SK-N-MC (cell line): ENCODE results near the gene AARS2.

Experiments used
- DNase-seq: peaks from one replicate; pipeline ENCODE4 v3.0.0-alpha.2; 2011; ENCODE audit warnings: low read depth, low spot score
- H3K27ac ChIP-seq: fragments of 200-600 bp; sonication (generic); 2 replicates; pipeline ENCODE4 v1.5.1; 2016; ENCODE audit warnings: mixed run types
- H3K36me3 ChIP-seq: fragments of 200-600 bp; sonication (generic); 2 replicates; pipeline ENCODE4 v1.6.1; 2017; ENCODE audit warnings: antibody characterized with exemption, low read length, mixed read lengths; ENCODE audit not compliant: insufficient read depth
- H3K4me3 ChIP-seq: fragments of 200-600 bp; sonication (generic); 2 replicates; pipeline ENCODE4 v1.5.1; 2016
- H3K9ac ChIP-seq: fragments of 200-600 bp; sonication (generic); 2 replicates; pipeline ENCODE4 v1.8.0; 2017; ENCODE audit warnings: mixed run types, mixed read lengths; ENCODE audit not compliant: insufficient read length
- H3K9me3 ChIP-seq: fragments of 200-600 bp; sonication (generic); 2 replicates; pipeline ENCODE4 v1.6.1; 2017; ENCODE audit warnings: low read depth, mild to moderate bottlenecking, antibody characterized with exemption, low read length, moderate library complexity, mixed read lengths
- EZH2 ChIP-seq: fragments of 200-600 bp; sonication (generic); IDR thresholded peaks from one replicate; pipeline ENCODE4 v1.6.1; 2017; ENCODE audit warnings: antibody characterized with exemption
- FOXP2 ChIP-seq: optimal IDR thresholded peaks from 2 replicates; pipeline ENCODE3; 2011; ENCODE audit warnings: mild to moderate bottlenecking, moderate library complexity; ENCODE audit not compliant: insufficient read depth; ENCODE audit errors: extremely low read length, control extremely low read depth
- POLR2AphosphoS5 ChIP-seq: IDR thresholded peaks from 2 replicates; pipeline ENCODE4 v1.6.1; 2012; ENCODE audit warnings: mild to moderate bottlenecking, low read depth, low read length, borderline replicate concordance

Gene AARS2

GRCh38 chr6:44278774-44279697, 34.1 kb downstream of the AARS2 start:
- no peak for DNase-seq
- Histone ChIP-seq H3K27ac (no peak overlapping the region), H3K9me3 (no peaks in the 10 kb centered on the region), H3K36me3 (no peaks in the 10 kb centered on the region), H3K9ac (no peak overlapping the region), H3K4me3 (no peak overlapping the region)
- no peak for TF ChIP-seq FOXP2
- no peak for TF ChIP-seq EZH2
- TF ChIP-seq POLR2AphosphoS5: no peak

GRCh38 chr6:44278315-44278714, 34.8 kb downstream of the AARS2 start:
- H3K9me3 ChIP-seq: no peaks in the 10 kb centered on the region
- no peak overlapping the region for H3K27ac ChIP-seq
- H3K9ac ChIP-seq: no peak overlapping the region
- no peak for DNase-seq
- H3K36me3 ChIP-seq: no peaks in the 10 kb centered on the region
- no peak overlapping the region for H3K4me3 ChIP-seq
- no peak for TF ChIP-seq POLR2AphosphoS5

- DNase-seq: no peak
- no peaks in the 10 kb centered on the region for H3K36me3 ChIP-seq
- H3K9ac ChIP-seq: no peak overlapping the region
- H3K4me3 ChIP-seq: no peak overlapping the region
- no peaks in the 10 kb centered on the region for H3K9me3 ChIP-seq
- TF ChIP-seq EZH2 (no peak), POLR2AphosphoS5 (no peak)
- no peak overlapping the region for H3K27ac ChIP-seq
Observed at GRCh38 chr6:44277763-44278162, 35.4 kb downstream of the AARS2 start.

- no peak overlapping the region for H3K9ac ChIP-seq
- H3K4me3 ChIP-seq: no peak overlapping the region
- no peaks in the 10 kb centered on the region for H3K9me3 ChIP-seq
- no peak for DNase-seq
- H3K36me3 ChIP-seq: no peaks in the 10 kb centered on the region
- TF ChIP-seq FOXP2 (no peak), EZH2 (no peak), POLR2AphosphoS5 (no peak)
- H3K27ac ChIP-seq: no peak overlapping the region
Observed at GRCh38 chr6:44276667-44277640, 36.2 kb downstream of the AARS2 start.

- H3K9me3 ChIP-seq: no peaks in the 10 kb centered on the region
- no peak overlapping the region for H3K4me3 ChIP-seq
- H3K27ac ChIP-seq: no peak overlapping the region
- TF ChIP-seq EZH2 (no peak), FOXP2 (no peak), POLR2AphosphoS5 (no peak)
- H3K36me3 ChIP-seq: no peaks in the 10 kb centered on the region
- no peak overlapping the region for H3K9ac ChIP-seq
- no peak for DNase-seq
Observed at GRCh38 chr6:44275749-44276648, 37.1 kb downstream of the AARS2 start.

- TF ChIP-seq POLR2AphosphoS5 (no peak), FOXP2 (no peak), EZH2 (no peak)
- H3K27ac ChIP-seq: no peak overlapping the region
Observed at GRCh38 chr6:44275271-44275748, 37.8 kb downstream of the AARS2 start.

GRCh38 chr6:44273617-44274016, 39.5 kb downstream of the AARS2 start:
- Histone ChIP-seq H3K27ac (no peak overlapping the region), H3K4me3 (no peak overlapping the region), H3K9ac (no peak overlapping the region), H3K9me3 (no peaks in the 10 kb centered on the region), H3K36me3 (no peaks in the 10 kb centered on the region)
- DNase-seq: no peak
- TF ChIP-seq FOXP2 (no peak), EZH2 (no peak), POLR2AphosphoS5 (no peak)

More at GRCh38 chr6:44275271-44275748, 37.8 kb downstream of the AARS2 start:
- DNase-seq: no peak
- H3K36me3 ChIP-seq: no peaks in the 10 kb centered on the region
- H3K9ac ChIP-seq: no peak overlapping the region
- no peaks in the 10 kb centered on the region for H3K9me3 ChIP-seq
- H3K4me3 ChIP-seq: no peak overlapping the region
